ENCODE results near the gene FHIP1B.

DNA sequence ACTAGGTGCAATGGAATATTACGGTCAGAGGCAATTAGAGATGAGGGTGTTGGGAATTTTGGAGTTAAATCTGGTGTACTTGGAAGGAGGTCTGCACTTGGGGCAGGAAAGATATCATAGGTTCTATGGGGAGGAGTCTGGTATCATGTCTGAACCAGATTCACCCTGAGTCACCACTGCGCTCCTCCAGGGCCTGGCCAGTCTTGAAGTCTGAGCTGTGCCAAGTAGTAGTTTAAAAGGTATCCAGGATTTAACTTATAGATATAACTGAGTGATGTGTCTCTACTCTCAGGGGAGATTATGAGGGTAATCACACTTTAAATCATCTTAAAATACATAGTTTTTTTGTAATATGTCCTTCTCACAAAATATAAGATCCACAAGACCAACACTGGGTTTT is 11.1 kb upstream of the FHIP1B start:
- TF ChIP-seq EZH2phosphoT487 (IDR thresholded peaks at IDR 0.05; ENCODE audit: low read length), result no peak
- TF ChIP-seq, protein P1, sequence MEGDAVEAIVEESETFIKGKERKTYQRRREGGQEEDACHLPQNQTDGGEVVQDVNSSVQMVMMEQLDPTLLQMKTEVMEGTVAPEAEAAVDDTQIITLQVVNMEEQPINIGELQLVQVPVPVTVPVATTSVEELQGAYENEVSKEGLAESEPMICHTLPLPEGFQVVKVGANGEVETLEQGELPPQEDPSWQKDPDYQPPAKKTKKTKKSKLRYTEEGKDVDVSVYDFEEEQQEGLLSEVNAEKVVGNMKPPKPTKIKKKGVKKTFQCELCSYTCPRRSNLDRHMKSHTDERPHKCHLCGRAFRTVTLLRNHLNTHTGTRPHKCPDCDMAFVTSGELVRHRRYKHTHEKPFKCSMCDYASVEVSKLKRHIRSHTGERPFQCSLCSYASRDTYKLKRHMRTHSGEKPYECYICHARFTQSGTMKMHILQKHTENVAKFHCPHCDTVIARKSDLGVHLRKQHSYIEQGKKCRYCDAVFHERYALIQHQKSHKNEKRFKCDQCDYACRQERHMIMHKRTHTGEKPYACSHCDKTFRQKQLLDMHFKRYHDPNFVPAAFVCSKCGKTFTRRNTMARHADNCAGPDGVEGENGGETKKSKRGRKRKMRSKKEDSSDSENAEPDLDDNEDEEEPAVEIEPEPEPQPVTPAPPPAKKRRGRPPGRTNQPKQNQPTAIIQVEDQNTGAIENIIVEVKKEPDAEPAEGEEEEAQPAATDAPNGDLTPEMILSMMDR (IDR thresholded peaks at IDR 0.05; ENCODE audit: low read length), result no peak
